ENCODE results near the gene SCARF2.
"Not testable (repeated sequence)": the region's sequence is repeated elsewhere in the genome, so short reads cannot be mapped to it uniquely, and the experiment has no call there.

The SCARF2 gene

GRCh38 chr22:20459152-20459542 lies 21.5 kb upstream of the SCARF2 start:
- no peak for DNase-seq

DNA sequence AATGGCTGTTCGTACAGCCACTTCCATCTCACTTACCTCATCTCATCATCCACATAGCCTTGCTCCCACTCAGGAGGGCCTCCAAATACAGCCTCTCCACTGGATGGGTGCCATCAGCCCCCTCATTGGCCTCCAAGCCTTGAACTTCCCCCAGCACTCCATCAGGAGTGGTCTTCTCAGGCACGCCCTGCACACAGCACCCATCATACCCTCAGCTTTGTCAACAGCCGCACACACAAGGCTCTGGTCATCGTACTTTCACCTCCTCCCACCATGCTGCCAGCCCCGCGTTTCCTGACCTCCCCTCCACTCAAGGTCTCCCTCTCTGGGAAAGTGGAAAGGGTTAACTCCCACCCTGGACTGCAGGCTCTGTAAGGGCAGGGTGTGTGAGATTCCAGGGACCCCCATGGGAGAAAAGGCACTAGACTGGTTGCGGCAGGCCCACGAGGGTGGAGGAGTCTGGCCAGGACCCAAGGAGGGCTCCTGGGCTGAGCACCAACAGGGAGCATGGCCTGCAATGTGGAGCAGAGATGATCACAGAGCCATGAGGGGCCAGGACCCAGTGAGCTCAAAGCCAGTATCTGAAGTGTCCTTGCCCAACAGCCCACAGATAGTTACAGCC lies 21.0 kb upstream of the SCARF2 start:
- DNase-seq = no peak

DNA sequence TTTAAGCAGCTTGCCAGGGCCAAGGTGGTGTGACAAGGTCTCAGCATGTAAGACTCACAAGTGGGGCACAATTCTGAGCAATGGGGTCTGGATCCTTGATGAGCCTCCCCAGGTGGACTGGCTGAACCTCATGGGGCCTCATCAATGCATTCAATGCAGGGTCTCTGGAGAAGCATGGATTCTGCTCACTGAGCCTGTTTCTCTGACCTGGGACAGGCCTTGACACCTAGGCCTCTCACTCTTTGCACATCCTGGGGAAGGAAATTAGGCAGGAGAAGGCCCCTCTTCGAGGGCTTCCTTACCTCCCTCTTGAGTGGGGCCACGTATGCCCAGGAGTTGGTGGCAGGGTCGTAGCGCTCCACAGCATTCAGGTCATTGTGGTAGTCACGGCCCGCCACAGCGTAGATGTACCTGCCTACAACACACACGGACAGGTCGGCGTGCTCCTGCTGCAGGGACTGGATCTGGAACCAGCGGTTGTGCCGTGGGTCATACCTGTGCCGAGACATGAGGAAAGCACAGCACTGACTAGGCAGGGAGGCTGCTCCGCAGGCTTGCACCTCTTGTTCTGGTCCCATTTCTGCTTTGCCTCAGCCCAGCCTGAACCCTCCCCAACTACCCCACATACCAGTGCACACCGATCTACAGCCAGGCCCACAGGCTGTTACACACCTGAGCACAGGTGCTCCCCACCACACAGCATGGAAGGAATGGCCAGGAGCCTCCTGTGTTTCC lies 20.0 kb upstream of the SCARF2 start:
- DNase-seq = no peak

GRCh38 chr22:20456722-20457076 lies 19.1 kb upstream of the SCARF2 start:
- no peak for DNase-seq

DNA sequence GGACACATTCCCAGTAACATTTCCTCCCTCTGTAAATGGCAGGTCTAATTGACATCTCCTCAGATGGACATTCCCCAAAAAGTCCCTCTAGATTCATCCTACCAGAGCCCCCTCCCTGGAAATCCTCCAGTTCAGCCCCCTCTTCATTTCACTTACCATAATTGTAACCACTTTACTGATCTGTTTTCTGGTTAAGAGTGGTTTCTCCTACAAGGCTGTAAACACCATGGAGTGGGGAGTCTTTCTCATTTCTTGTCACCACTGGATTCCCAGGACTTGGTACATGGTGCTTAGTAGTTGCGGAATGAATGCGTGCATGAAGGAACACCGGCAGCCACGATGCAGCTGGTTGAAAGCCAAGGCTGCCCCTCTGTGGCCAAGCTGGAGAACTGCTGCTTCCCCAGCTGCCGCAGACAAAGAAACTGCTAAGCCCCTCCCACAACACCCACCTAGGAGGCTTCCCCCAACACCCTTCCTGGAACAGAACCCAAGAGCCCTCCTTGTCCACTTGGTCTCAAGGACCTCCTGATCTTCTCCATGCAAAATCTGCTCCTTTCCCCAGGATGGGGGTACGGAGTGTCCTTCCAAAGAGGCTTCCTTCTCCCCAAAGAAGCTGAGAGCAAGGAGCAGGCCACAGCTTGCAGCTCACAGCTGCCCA lies 18.6 kb upstream of the SCARF2 start:
- DNase-seq = peak; percentile 29

- no peak for DNase-seq
Observed at GRCh38 chr22:20455709-20456063, 18.1 kb upstream of the SCARF2 start.

- DNase-seq = no peak
Observed at GRCh38 chr22:20453222-20453621, 15.6 kb upstream of the SCARF2 start.

DNA sequence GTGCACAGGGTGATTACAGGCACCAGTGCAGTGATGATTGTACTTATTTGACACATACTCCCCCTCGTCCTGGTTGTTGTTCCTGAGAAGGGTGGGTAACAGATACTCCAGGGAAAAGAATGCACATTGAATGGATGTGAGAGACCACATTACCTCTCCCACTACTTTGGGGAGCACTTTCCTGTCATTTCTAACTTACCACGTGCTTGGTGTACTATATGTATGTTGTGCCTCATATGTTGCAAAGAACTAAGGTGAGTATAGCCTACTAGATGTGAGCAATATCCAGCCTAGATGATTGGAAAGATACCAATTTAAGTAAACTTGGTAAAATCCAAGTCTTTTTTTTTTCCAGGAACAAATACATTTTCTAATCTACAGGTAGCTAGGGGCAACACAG lies 14.3 kb upstream of the SCARF2 start:
- DNase-seq = no peak

- not testable (repeated sequence) for DNase-seq
Observed at GRCh38 chr22:20451129-20451778, 13.6 kb upstream of the SCARF2 start.

- no peak for DNase-seq
Observed at GRCh38 chr22:20450551-20450906, 12.9 kb upstream of the SCARF2 start.

- no peak for DNase-seq
Observed at GRCh38 chr22:20449819-20450550, 12.4 kb upstream of the SCARF2 start.

DNA sequence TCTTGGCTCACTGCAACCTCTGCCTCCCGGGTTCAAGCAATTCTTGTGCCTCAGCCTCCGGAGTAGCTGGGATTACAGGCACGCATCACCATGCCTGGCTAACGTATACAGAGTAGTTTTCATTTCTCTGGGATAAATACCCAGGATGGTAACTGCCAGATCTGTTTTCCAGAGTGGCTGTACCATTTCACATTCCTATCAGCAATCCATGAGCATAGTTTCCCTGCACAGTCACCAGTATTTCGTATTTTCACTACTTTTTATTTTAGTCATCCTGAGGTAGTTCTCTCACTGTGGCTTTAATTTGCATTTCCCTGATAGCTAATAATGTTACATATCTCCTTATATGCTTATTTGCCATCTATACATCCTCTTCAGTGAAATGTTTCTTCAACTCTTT lies 11.0 kb upstream of the SCARF2 start:
- DNase-seq = no peak

DNA sequence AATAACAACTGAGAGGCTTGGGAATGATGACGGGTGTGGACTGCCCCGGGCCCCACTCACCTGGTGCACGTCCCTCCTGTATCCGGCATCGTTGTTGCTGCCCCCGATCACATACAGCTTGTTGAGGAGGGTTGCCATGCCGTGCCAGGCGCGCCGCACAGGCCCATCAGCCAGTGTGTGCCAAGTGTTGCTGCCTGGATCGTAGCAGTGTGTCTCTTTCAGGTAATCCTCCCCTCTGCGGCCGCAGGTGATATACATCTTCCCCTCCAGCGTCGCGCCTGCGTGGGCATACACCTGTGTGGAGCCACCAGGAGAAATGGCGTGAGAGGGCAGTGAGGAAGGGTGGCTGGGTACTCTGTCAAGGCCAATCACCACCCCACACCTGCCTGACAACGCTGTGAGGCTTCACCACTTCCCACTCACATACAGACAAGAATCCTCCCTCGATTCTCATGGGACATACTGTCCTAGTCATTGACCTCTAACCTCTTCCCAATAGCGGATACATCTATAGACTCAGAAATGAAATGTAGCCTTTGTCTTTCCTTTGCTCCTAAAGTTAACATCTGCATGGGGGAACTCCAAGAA lies 8.9 kb upstream of the SCARF2 start:
- DNase-seq = no peak

DNA sequence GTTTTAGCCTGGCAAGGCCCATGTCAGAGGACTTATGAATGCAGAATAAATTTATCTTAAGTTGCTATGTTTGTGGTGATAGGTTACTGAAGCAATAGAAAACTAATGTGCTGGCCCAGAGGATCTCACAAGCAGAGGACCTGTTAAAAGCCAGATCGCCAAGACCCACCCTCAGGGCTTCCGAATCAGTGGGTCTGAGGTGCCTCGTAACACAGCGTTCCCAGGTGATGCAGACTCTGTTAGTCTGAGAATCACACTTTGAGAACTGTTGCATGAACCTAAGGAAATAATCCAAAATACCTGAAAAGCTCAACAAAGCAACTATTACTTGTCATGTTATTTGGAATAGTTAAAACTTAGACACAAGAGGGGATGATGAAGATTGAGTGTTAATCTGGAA lies 6.7 kb upstream of the SCARF2 start:
- DNase-seq = no peak

GRCh38 chr22:20442485-20443284 lies 5.1 kb upstream of the SCARF2 start:
- DNase-seq = no peak

DNA sequence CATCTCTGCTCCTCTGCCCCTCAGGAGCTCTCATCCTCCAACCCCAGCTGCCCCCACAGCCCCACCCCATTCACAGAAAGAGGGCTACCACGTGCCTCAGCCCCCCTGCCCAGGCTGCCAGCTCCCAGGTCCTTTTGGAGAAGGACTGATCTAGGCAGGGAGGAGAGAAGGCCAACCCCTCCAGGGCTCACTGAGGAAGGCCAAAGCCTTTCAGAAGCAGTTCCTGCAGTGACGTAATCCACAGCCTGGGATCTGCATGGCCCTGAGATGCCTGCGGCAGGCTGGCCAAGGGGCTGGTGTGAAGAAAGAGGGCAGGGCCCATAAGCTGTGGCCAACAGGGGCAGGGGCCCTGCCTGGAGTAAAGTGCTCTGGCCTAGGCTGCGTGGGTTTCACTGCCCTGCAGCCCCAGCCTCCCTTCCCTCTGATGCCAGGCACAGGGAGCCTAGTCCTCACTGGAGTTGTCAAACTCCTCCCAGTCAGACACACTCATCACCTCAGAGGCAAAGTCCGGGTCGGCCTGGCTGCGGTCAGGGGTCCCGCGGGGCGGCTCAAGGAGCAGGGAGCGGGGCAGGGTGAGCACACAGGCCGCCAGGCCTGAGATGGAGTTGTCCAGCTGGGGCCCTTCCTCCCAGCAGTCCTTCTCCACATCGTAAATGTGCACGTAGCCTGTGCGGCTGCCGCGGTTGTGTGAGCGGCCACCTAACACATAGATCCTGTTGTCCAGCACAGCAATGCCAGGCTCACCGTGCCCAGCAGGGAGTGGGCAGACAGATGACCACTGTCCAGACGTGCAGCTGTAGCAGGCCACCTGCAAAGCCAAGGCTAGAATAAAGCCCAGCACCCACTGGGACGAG lies 4.2 kb upstream of the SCARF2 start:
- DNase-seq = no peak

DNA sequence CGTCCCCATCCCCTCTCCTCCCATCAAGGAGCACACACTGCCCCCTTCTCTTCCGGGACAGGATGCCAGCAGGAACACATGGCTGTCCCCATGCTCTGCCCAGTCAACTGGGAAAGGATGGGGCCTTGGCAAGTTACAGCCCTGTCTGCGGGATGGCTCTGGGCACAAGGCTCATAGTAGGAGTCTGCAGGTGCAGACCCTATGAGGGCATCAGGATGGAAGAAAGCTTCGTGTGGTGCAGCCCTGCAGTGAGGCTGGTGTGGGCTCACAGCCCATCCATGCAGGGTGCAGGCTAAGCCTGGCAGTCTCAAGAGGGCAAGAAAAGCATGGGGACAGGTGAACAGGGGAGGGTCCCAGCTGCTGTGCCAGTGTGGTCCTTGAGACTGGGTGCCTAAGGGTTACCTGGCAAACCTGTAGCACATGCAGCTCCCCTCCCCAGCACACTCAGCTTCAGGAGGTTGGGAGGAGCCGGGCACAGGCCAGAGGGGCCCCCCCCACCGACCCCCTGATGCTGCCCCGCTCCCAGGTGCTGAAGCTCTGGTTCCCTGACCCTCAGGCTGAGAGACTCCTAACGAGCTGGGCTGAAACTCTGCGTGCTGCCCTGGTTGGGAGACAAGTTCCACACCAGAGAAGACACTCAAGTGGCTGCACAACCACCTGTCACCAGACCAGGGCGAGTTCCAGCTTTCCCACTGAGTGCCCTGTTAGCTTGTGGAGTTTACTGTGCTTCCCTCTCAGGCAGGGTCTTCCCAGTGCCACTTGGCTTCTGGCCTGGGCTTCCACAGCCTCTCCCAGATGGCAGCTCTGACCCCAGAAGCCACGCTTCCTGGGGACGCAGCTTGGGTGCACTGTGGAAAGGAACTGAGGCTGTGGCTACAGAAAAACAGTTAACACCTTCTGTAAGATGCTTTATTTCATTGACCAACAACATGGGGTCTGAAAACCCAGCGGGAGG lies 3.3 kb upstream of the SCARF2 start:
- DNase-seq = no peak

DNA sequence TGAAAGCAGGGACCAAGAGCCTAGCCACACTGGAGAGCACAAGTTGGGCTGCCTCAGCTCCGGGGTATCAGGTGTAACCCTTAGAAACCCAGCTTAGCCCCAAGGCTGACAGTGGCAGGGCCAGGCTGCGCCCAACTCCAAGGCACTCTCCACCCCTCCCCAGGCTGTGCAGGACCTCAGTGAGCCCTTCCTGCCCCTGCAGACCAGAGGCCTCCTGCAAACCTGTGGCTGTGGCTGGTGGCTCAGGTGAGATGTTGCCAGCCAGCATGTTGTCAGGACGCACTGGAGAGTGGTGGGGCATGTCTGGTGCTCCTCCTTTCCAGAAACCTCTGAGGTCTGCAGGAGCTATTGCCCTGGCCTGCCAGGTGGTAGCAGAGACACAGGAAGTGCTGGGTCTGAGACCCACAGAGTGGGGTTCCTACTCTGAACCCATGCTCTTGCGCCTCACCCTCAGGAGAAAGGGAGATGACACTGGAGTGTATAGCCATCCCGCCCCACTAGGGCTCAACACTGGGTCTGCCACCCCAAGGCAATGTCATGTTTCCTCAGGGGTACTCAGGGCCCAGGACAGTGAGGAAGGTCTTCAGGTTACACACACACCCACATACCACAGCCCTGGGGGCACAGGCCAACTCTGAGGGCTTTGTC lies 2.4 kb upstream of the SCARF2 start:
- DNase-seq = no peak

- DNase-seq = no peak
Observed at GRCh38 chr22:20439556-20439927, 1.9 kb upstream of the SCARF2 start.

All from NCI-H2107 (cell line).